Right lobe of liver (tissue), 4 donors: Measurements from ENCODE around the gene HIBCH.

ENCODE experiments used
- CTCF ChIP-seq, 4 donors: fragments of 200-600 bp in 3 of 4; fragments of 450-650 bp in 1 of 4; IDR thresholded peaks; one replicate each; pipeline versions ENCODE4 v1.5.1 to v1.8.0; 2016 to 2022; ENCODE audit warnings: antibody characterized with exemption in 4 of 4, mild to moderate bottlenecking in 2 of 4
- POLR2A ChIP-seq: fragments of 450-650 bp; IDR thresholded peaks from one replicate; pipeline ENCODE4 v1.6.1; 2017; ENCODE audit warnings: antibody characterized with exemption, mild to moderate bottlenecking
- donor health status: DM: no; HTN: no; CAD: no.
- donor health status: DM: no; HTN: no; CAD: no.
- donor health status: DM: no; HTN: yes; CAD: no.

GRCh38 chr2:190340369-190340768 is 20.7 kb upstream of the HIBCH start:
- TF ChIP-seq CTCF (IDR thresholded peaks at IDR 0.05) = no peak
- no peak for TF ChIP-seq POLR2A
